ENCODE results near the gene CD101.
A peak's percentile ranks its signal among the peaks of the same experiment; 100 is the strongest.

CD101 gene

GRCh38 chr1:116984406-116985160 is 17.0 kb upstream of the CD101 start:
- no peak for DNase-seq (ENCODE audit: low spot score)

- DNase-seq (ENCODE audit: low spot score) = no peak
Measured at GRCh38 chr1:116986421-116987255, 14.9 kb upstream of the CD101 start.

- DNase-seq (ENCODE audit: low spot score) = no peak
Measured at GRCh38 chr1:116987256-116987555, 14.4 kb upstream of the CD101 start.

- no peak for DNase-seq (ENCODE audit: low spot score)
Measured at GRCh38 chr1:116988248-116988647, 13.3 kb upstream of the CD101 start.

- no peak for DNase-seq (ENCODE audit: low spot score)
Measured at GRCh38 chr1:116988908-116989307, 12.7 kb upstream of the CD101 start.

GRCh38 chr1:116989835-116990234 is 11.7 kb upstream of the CD101 start:
- DNase-seq (ENCODE audit: low spot score) = no peak

GRCh38 chr1:116990612-116991151 is 10.9 kb upstream of the CD101 start:
- peak; percentile 36 for DNase-seq (ENCODE audit: low spot score)

GRCh38 chr1:116991171-116991845 is 10.3 kb upstream of the CD101 start:
- no peak for DNase-seq (ENCODE audit: low spot score)

- no peak for DNase-seq (ENCODE audit: low spot score)
Measured at GRCh38 chr1:116991918-116992317, 9.6 kb upstream of the CD101 start.

GRCh38 chr1:116993286-116993685 is 8.3 kb upstream of the CD101 start:
- DNase-seq (ENCODE audit: low spot score) = no peak

- no peak for DNase-seq (ENCODE audit: low spot score)
Measured at GRCh38 chr1:116994411-116994810, 7.1 kb upstream of the CD101 start.

- no peak for DNase-seq (ENCODE audit: low spot score)
Measured at GRCh38 chr1:116997066-116997465, 4.5 kb upstream of the CD101 start.

GRCh38 chr1:116997636-116998035 is 3.9 kb upstream of the CD101 start:
- no peak for DNase-seq (ENCODE audit: low spot score)

GRCh38 chr1:116999596-116999995 is 2.0 kb upstream of the CD101 start:
- no peak for DNase-seq (ENCODE audit: low spot score)

- no peak for DNase-seq (ENCODE audit: low spot score)
Measured at GRCh38 chr1:117000142-117000541, 1.4 kb upstream of the CD101 start.

- no peak for DNase-seq (ENCODE audit: low spot score)
Measured at GRCh38 chr1:117003223-117003875, 1.8 kb downstream of the CD101 start.

GRCh38 chr1:117007719-117008013 is 6.1 kb downstream of the CD101 start:
- no peak for DNase-seq (ENCODE audit: low spot score)

- DNase-seq (ENCODE audit: low spot score) = no peak
Measured at GRCh38 chr1:117008656-117009055, 7.1 kb downstream of the CD101 start.

GRCh38 chr1:117009132-117009531 is 7.6 kb downstream of the CD101 start:
- DNase-seq (ENCODE audit: low spot score) = no peak

- DNase-seq (ENCODE audit: low spot score) = no peak
Measured at GRCh38 chr1:117010310-117010969, 8.9 kb downstream of the CD101 start.

GRCh38 chr1:117011334-117011733 is 9.8 kb downstream of the CD101 start:
- DNase-seq (ENCODE audit: low spot score) = no peak

GRCh38 chr1:117013309-117013858 is 11.8 kb downstream of the CD101 start:
- no peak for DNase-seq (ENCODE audit: low spot score)

Measured in AG08395 (cell line).